GM12878 (cell line): ENCODE data around the gene RXYLT1. TPM values are rescaled to one million over a fixed set of nuclear protein-coding genes. Genes with fewer than 3 reads are reported as not detected.
A peak's percentile ranks its signal among the peaks of the same experiment; 100 is the strongest.

Experiments used
- ATF3 ChIP-seq: IDR thresholded peaks from 2 replicates; pipeline ENCODE4 v1.6.1; 2011; ENCODE audit warnings: low read depth, mild to moderate bottlenecking, low read length, moderate library complexity, borderline replicate concordance; ENCODE audit errors: extremely low read depth
- BACH1 ChIP-seq: fragments of 450-650 bp; IDR thresholded peaks from 2 replicates; pipeline ENCODE4 v1.6.1; 2017; ENCODE audit warnings: mild to moderate bottlenecking, borderline replicate concordance
- CHD1 ChIP-seq: IDR thresholded peaks from 2 replicates; pipeline ENCODE4 v1.6.1; 2012; ENCODE audit warnings: low read depth, low read length, improper control_type of control experiment
- CREM ChIP-seq: IDR thresholded peaks from 2 replicates; pipeline ENCODE4 v1.6.1; 2014; ENCODE audit warnings: antibody characterized with exemption, low read depth
- HDAC2 ChIP-seq: fragments of 200-600 bp; sonication (generic); IDR thresholded peaks from 2 replicates; pipeline ENCODE4 v1.6.1; 2017
- KAT2A ChIP-seq: conservative IDR thresholded peaks from 2 replicates; pipeline ENCODE4 v1.6.1; 2011; ENCODE audit warnings: low read depth, low read length; ENCODE audit not compliant: control insufficient read depth
- MEF2A ChIP-seq: IDR thresholded peaks from 2 replicates; pipeline ENCODE4 v1.6.1; 2011; ENCODE audit warnings: low read depth, mild to moderate bottlenecking, low read length, moderate library complexity; ENCODE audit not compliant: insufficient read depth
- MEF2B ChIP-seq: fragments of 450-650 bp; IDR thresholded peaks from 2 replicates; pipeline ENCODE4 v1.6.1; 2018; ENCODE audit warnings: mild to moderate bottlenecking, moderate library complexity; ENCODE audit not compliant: partially characterized antibody, poor library complexity, severe bottlenecking
- MLLT1 ChIP-seq: fragments of 450-650 bp; IDR thresholded peaks from 2 replicates; pipeline ENCODE4 v1.6.1; 2016; ENCODE audit warnings: mild to moderate bottlenecking
- NBN ChIP-seq: fragments of 450-650 bp; IDR thresholded peaks from 2 replicates; pipeline ENCODE4 v1.6.1; 2016
- NR2C2 ChIP-seq: IDR thresholded peaks from 2 replicates; pipeline ENCODE4 v1.6.1; 2011; ENCODE audit warnings: borderline replicate concordance, low read depth; ENCODE audit not compliant: control insufficient read depth, insufficient read length
- NRF1 ChIP-seq: conservative IDR thresholded peaks from 2 replicates; pipeline ENCODE4 v1.6.1; 2011; ENCODE audit warnings: mild to moderate bottlenecking, low read depth, low read length, improper control_type of control experiment
- POLR2AphosphoS2 ChIP-seq: IDR thresholded peaks from 2 replicates; pipeline ENCODE4 v1.6.1; 2011; ENCODE audit warnings: low read depth, mild to moderate bottlenecking, low read length, improper control_type of control experiment, moderate library complexity
- POLR2AphosphoS5 ChIP-seq: IDR thresholded peaks from 2 replicates; pipeline ENCODE4 v1.6.1; 2011; ENCODE audit warnings: mild to moderate bottlenecking, low read length, inconsistent platforms
- RAD21 ChIP-seq: IDR thresholded peaks from 2 replicates; pipeline ENCODE4 v1.6.1; 2011; ENCODE audit warnings: mild to moderate bottlenecking, low read depth, low read length, moderate library complexity; ENCODE audit not compliant: insufficient read depth
- SIX5 ChIP-seq: IDR thresholded peaks from 2 replicates; pipeline ENCODE4 v1.6.1; 2011; ENCODE audit warnings: mild to moderate bottlenecking, low read depth, low read length, moderate library complexity; ENCODE audit not compliant: severe bottlenecking
- SKIL ChIP-seq: fragments of 450-650 bp; IDR thresholded peaks from 2 replicates; pipeline ENCODE4 v1.6.1; 2017; ENCODE audit warnings: mild to moderate bottlenecking, low read depth, inconsistent platforms; ENCODE audit not compliant: poor library complexity, severe bottlenecking
- STAT1 ChIP-seq: fragments of 450-650 bp; conservative IDR thresholded peaks from 2 replicates; pipeline ENCODE4 v1.6.1; 2014; ENCODE audit warnings: antibody characterized with exemption, mild to moderate bottlenecking
- SUPT20H ChIP-seq: IDR thresholded peaks from 2 replicates; pipeline ENCODE4 v1.6.1; 2011; ENCODE audit warnings: low read depth, mild to moderate bottlenecking, low read length, moderate library complexity, borderline replicate concordance; ENCODE audit not compliant: control insufficient read depth
- TAF1 ChIP-seq: IDR thresholded peaks from 2 replicates; pipeline ENCODE4 v1.6.1; 2011; ENCODE audit warnings: mild to moderate bottlenecking, low read depth, low read length, borderline replicate concordance
- TCF3 ChIP-seq: IDR thresholded peaks from 2 replicates; pipeline ENCODE4 v1.6.1; 2012; ENCODE audit warnings: low read depth, mild to moderate bottlenecking, low read length, borderline replicate concordance; ENCODE audit not compliant: insufficient read depth
- TCF7 ChIP-seq: IDR thresholded peaks from 2 replicates; pipeline ENCODE4 v1.6.1; 2014; ENCODE audit warnings: antibody characterized with exemption, borderline replicate concordance
- USF1 ChIP-seq: IDR thresholded peaks from 2 replicates; pipeline ENCODE4 v1.6.1; 2011; ENCODE audit warnings: borderline replicate concordance, low read depth, mild to moderate bottlenecking, moderate library complexity, mixed read lengths, low read length; ENCODE audit not compliant: insufficient read depth; ENCODE audit errors: extremely low read length
- ZBTB33 ChIP-seq: fragments of 450-650 bp; IDR thresholded peaks from 2 replicates; pipeline ENCODE4 v1.6.1; 2017; ENCODE audit warnings: mild to moderate bottlenecking
- polyA plus RNA-seq, 11 experiments: library from polyadenylated mRNA; depleted of rRNA in 4 of 11; unstranded in 6 of 11; stranded (reverse) in 5 of 11; fragments of >200 nt; fragmentation: Nextera tagmentation in 4 of 11; fragmentation: Illumina TruSeq in 1 of 11; extraction: Ambion mirVana in 4 of 11; extraction: Trizol in 1 of 11; gene quantifications; 1 replicate in 1 of 11; 2 replicates in 10 of 11; pipeline versions ENCODE4 v1.2.1 to v1.2.3, GENCODE V29; 2011 to 2016; ENCODE audit warnings: inconsistent platforms in 2 of 11, missing spikeins in 2 of 11, low read depth in 1 of 11
- total RNA-seq, 4 experiments: library from RNA; depleted of rRNA in 3 of 4; stranded (reverse); fragments of >200 nt in 3 of 4; fragmentation: Illumina TruSeq in 1 of 4; extraction: Trizol in 1 of 4; gene quantifications; 2 replicates each; pipeline versions ENCODE4 v1.2.1 to v1.2.3, GENCODE V29; 2013 to 2021

The RXYLT1 gene
- total and polyA plus RNA-seq, 10 of the 15 experiments (the other 5 are each of a cell fraction or from before 2014, with no cell fraction given) = 10.4 to 33.8 (median 21.5) TPM

GRCh38 chr12:63843721-63844390, 64.1 kb downstream of the RXYLT1 start (continued):
- TF ChIP-seq SKIL (no peak), ZBTB33 (no peak), POLR2AphosphoS2 (no peak), POLR2AphosphoS5 (no peak), NRF1 (no peak; the same call in 1 of the 2 replicates), BACH1 (0 out of 2 replicates have a peak, but pooled peaks have one; percentile 19), SIX5 (no peak), STAT1 (peak; percentile 67; the same call in 1 of the 2 replicates), MLLT1 (no peak), ATF3 (no peak), KAT2A (no peak), NR2C2 (no peak), TCF3 (0 out of 2 replicates have a peak, but pooled peaks have one; percentile 28), TCF7 (no peak), MEF2B (no peak), CHD1 (no peak), USF1 (no peak), MEF2A (no peak), NBN (no peak), TAF1 (no peak), RAD21 (peak; percentile 94), CREM (peak; percentile 63), HDAC2 (no peak), SUPT20H (no peak)
